AG04449 (cell line): ENCODE results near the gene CAMTA1.
"Not testable (repeated sequence)": the region's sequence is repeated elsewhere in the genome, so short reads cannot be mapped to it uniquely, and the experiment has no call there.

Source experiments
- CTCF ChIA-PET: fragments of 350-600 bp; formaldehyde crosslinking; extraction: SDS; loops from one replicate; lab custom pipeline; 2021; ENCODE audit warnings: antibody characterized with exemption; lab: Yijun Ruan, JAX
- POLR2A ChIA-PET: fragments of 400-600, 350-600 bp; formaldehyde crosslinking; extraction: SDS; loops from one replicate; lab custom pipeline; 2020; ENCODE audit warnings: antibody characterized with exemption, inconsistent platforms; lab: Yijun Ruan, JAX
- DNase-seq: peaks from one replicate; pipeline ENCODE4 v3.0.0-alpha.2; 2010; ENCODE audit warnings: low read depth, low spot score
- H3K4me3 ChIP-seq: 2 replicates; pipeline ENCODE4 v1.5.1; 2011; ENCODE audit warnings: low read depth, mild to moderate bottlenecking, control low read depth, low read length
- CTCF ChIP-seq: IDR thresholded peaks from one replicate; pipeline ENCODE4 v1.5.1; 2011; ENCODE audit warnings: mild to moderate bottlenecking, moderate library complexity, low read length, control low read depth, inconsistent platforms; ENCODE audit not compliant: insufficient read depth; ENCODE audit errors: missing control alignments

Gene CAMTA1

DNA sequence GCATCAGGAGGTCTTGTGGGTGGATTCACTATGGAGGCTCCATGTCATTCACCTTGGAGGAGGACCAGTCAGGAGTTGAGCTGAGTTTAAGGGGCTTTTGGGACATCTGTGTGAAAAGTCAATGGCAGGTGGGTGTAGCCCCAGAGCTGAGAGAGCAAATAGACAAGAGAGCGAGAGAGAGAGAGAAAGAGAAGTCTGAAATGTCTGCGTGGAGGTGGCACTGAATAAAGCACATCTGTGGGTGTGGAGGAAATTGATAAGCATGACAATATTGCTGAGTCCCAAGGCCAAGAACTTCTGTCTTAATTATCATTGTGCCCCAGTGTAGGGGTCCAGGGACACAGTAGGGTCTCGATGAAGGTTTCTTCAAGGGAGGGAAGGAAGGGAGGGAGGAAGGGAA is 906.3 kb downstream of the CAMTA1 start:
- TF ChIP-seq CTCF = no peak
- no peak overlapping the region for H3K4me3 ChIP-seq
- ChIA-PET POLR2A (no interaction called here), CTCF (interaction anchor here (1.8 kb wide), 1 partner anchor 24 kb away, joined by 6 read pairs; no protein-coding TSS in a partner anchor)
- DNase-seq = no peak

GRCh38 chr1:7692005-7692404 is 906.8 kb downstream of the CAMTA1 start:
- no peak for DNase-seq
- ChIA-PET POLR2A (interaction anchor here (0.7 kb wide), 1 partner anchor 23 kb away, joined by 3 read pairs; no protein-coding TSS in a partner anchor), CTCF (interaction anchor here (1.8 kb wide), 1 partner anchor 24 kb away, joined by 6 read pairs; no protein-coding TSS in a partner anchor)
- no peak overlapping the region for H3K4me3 ChIP-seq
- no peak for TF ChIP-seq CTCF

DNA sequence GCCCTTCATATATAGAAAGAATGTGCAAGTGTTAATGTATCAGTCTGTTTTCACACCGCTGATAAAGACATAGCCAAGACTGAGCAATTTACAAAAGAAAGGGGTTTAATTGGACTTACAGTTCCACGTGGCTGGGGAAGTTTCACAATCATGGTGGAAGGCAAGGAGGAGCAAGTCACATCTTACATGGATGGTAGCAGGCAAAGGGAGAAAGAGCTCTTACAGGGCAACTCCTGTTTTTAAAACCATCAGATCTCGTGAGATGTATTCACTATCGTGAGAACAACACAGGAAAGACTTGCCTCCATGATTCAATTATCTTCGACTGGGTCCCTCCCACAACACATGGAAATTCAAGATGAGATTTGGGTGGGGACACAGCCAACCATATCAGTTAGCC is 907.8 kb downstream of the CAMTA1 start:
- POLR2A ChIA-PET, DNase-seq, H3K4me3 ChIP-seq: not testable (repeated sequence)
- CTCF ChIA-PET = interaction anchor here (9.3 kb wide), 1 partner anchor 25 kb away, joined by 52 read pairs; no protein-coding TSS in a partner anchor

- no peak overlapping the region for H3K4me3 ChIP-seq
- ChIA-PET POLR2A (no interaction called here), CTCF (interaction anchor here (9.3 kb wide), 1 partner anchor 26 kb away, joined by 52 read pairs; no protein-coding TSS in a partner anchor)
- no peak for TF ChIP-seq CTCF
- no peak for DNase-seq
Measured at GRCh38 chr1:7693662-7694061, 908.4 kb downstream of the CAMTA1 start.

DNA sequence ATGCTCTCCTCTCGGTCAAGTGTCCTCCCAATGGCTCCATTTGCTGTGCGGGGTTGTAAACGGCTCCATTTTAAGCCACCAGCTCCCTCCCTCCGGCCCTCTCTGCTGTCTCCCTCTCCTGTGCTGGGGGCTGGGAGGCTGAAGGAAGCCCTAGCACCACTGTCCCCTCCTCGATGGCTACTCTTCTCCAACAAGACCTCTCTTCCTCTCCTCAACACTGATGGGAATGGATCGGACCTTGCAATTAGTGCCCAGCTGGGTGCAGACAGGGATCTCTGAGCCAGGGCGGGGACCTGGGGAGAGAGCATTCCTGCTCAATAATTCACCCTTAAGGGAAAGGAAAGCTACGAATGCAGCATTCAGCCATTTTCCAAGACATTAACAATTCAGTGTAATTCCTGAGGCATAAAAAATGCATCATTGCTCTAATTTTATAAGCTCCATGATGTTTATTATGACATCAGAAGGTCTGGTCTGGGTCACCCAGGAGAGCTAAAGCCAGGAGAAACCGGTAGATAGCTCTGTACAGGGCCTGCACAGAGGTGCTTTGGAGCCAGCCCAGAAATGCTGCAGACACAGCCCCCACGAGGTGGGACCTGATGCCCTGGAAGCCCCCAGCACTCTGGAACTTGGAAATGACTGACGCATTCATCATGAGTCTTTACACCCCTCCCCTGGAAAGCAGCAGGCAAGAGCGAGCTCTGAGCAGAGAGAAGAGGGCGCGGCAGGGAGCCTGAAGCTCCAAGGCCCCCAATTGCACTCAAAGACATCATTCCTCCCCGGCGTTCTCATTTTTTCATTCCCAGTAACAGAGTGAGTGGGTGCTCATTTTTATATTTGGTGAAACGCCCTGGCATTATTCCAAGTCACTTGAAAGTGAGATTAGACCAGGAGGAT is 909.6 kb downstream of the CAMTA1 start:
- no peak overlapping the region for H3K4me3 ChIP-seq
- POLR2A ChIA-PET = no interaction called here
- TF ChIP-seq CTCF = no peak
- CTCF ChIA-PET = interaction anchor here (2.7 to 9.3 kb wide), 2 partner anchors 27 to 58 kb away, joined by 10 to 52 read pairs; no protein-coding TSS in a partner anchor
- no peak for DNase-seq

DNA sequence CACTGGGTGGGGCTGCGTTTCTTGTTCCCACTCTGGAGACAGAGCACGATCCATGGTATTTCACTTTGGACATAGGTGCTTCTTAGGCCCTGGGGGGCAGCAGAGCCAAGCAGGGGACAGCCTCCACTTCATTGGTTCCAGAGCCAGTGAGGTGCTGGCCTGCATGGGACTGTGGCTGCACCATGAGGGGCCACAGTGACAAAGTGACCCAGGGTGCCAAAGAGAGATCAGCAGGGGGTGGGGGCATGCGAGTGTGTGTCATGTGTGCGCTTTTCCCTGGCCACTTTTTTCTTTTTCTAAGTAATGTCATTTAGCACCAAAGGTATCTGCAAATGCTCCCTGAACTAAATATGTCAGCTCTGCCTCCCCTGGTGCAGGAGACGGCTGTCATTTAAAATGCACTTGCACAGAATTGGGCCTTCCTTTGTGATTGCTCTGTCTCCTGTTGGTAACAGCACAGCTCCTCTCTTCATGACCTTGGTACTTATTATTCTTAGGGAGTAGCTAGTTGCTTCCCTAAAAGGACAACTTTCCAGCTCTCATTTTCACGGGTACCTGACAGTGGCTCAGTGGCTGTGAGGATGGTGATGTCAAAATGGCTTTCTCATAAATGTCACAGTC is 910.4 kb downstream of the CAMTA1 start:
- H3K4me3 ChIP-seq = no peak overlapping the region
- no peak for TF ChIP-seq CTCF
- POLR2A ChIA-PET = no interaction called here
- CTCF ChIA-PET = interaction anchor here (2.7 to 9.3 kb wide), 2 partner anchors 28 to 57 kb away, joined by 10 to 52 read pairs; no protein-coding TSS in a partner anchor
- no peak for DNase-seq
